Measurements from ENCODE around the gene COL24A1. TPM values are rescaled to one million over a fixed set of nuclear protein-coding genes. Genes with fewer than 3 reads are reported as not detected.

COL24A1 gene
- total RNA-seq, 1 experiment from 2014 or later = 1.1 TPM

DNA sequence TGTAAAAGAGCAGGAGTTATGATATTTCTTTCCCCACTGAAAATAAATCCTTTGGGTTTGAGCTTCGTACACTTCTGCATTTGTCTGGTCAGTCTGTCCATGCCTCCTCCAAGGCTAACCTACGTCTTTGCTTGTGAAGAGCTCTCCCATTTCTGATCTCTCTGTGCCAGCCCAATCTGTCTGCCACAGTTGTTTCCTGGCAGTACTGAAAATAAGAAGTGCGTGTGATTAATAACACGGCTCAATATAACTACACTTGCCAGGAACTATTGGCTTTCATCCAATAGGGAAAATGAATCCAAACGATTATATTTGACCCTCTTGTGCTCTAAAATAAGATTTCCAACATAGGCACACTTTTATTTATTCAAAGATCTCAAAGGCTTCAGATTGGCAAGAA, 19.2 kb upstream of the COL24A1 start:
- H3K27ac Mint-ChIP-seq = no peak overlapping the region
- CTCF ChIA-PET = no interaction called here

GRCh38 chr1:86169625-86170024, 13.1 kb upstream of the COL24A1 start:
- Mint-ChIP-seq H3K36me3 (peaks cover 9% of the 10 kb centered on the region; the same call in 1 of the 2 replicates), H3K9me3 (peaks cover 19% of the 10 kb centered on the region), H3K27ac (no peak overlapping the region), H3K4me1 (no peaks in the 10 kb centered on the region), H3K27me3 (ENCODE audit: low read depth) (no peaks in the 10 kb centered on the region; the same call in 1 of the 2 replicates), H3K4me3 (no peak overlapping the region)
- no peak for DNase-seq (ENCODE audit: low spot score)
- POLR2A ChIA-PET = no interaction called here
- CTCF ChIA-PET = no interaction called here
- ATAC-seq = no peak
- TF ChIP-seq ERG (CRISPR knock-in tag; IDR thresholded peaks at IDR 0.05) (no peak), EMX1 (CRISPR knock-in tag; IDR thresholded peaks at IDR 0.05) (no peak), CTCF (IDR thresholded peaks at IDR 0.05) (no peak), ATF1 (CRISPR knock-in tag; IDR thresholded peaks at IDR 0.05) (no peak)
- TF ChIP-seq, protein P1, sequence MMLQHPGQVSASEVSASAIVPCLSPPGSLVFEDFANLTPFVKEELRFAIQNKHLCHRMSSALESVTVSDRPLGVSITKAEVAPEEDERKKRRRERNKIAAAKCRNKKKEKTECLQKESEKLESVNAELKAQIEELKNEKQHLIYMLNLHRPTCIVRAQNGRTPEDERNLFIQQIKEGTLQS (CRISPR knock-in tag; conservative IDR thresholded peaks at IDR 0.05) = no peak
- TF ChIP-seq, protein P2, sequence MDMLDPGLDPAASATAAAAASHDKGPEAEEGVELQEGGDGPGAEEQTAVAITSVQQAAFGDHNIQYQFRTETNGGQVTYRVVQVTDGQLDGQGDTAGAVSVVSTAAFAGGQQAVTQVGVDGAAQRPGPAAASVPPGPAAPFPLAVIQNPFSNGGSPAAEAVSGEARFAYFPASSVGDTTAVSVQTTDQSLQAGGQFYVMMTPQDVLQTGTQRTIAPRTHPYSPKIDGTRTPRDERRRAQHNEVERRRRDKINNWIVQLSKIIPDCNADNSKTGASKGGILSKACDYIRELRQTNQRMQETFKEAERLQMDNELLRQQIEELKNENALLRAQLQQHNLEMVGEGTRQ (CRISPR knock-in tag; IDR thresholded peaks at IDR 0.05) = no peak

More for the DNA sequence above, 19.2 kb upstream of the COL24A1 start:
- POLR2A ChIA-PET = no interaction called here
- TF ChIP-seq NR2C2 (CRISPR knock-in tag; IDR thresholded peaks at IDR 0.05) (no peak), ZBTB21 (CRISPR knock-in tag; IDR thresholded peaks at IDR 0.05; ENCODE audit: borderline replicate concordance) (no peak), ETV6 (CRISPR knock-in tag; IDR thresholded peaks at IDR 0.05) (no peak), SOX15 (CRISPR knock-in tag; IDR thresholded peaks at IDR 0.05) (no peak), NR3C1 (CRISPR knock-in tag; conservative IDR thresholded peaks at IDR 0.05; ENCODE audit: low read depth) (no peak), GRHL2 (CRISPR knock-in tag; IDR thresholded peaks at IDR 0.05; ENCODE audit: insufficient replicate concordance, severe bottlenecking) (no peak), E2F1 (CRISPR knock-in tag; IDR thresholded peaks at IDR 0.05) (no peak), CREM (CRISPR knock-in tag; IDR thresholded peaks at IDR 0.05) (no peak), ZNF121 (CRISPR knock-in tag; IDR thresholded peaks at IDR 0.05) (no peak), PRRX2 (CRISPR knock-in tag; IDR thresholded peaks at IDR 0.05) (no peak), ZNF425 (CRISPR knock-in tag; conservative IDR thresholded peaks at IDR 0.05) (no peak), FOXP1 (CRISPR knock-in tag; IDR thresholded peaks at IDR 0.05; ENCODE audit: borderline replicate concordance) (no peak), RELA (CRISPR knock-in tag; IDR thresholded peaks at IDR 0.05; ENCODE audit: borderline replicate concordance) (no peak), FOXJ3 (CRISPR knock-in tag; IDR thresholded peaks at IDR 0.05; ENCODE audit: borderline replicate concordance) (no peak), CREB1 (CRISPR knock-in tag; IDR thresholded peaks at IDR 0.05) (no peak), SMAD4 (CRISPR knock-in tag; IDR thresholded peaks at IDR 0.05) (no peak)
- TF ChIP-seq, protein P3, sequence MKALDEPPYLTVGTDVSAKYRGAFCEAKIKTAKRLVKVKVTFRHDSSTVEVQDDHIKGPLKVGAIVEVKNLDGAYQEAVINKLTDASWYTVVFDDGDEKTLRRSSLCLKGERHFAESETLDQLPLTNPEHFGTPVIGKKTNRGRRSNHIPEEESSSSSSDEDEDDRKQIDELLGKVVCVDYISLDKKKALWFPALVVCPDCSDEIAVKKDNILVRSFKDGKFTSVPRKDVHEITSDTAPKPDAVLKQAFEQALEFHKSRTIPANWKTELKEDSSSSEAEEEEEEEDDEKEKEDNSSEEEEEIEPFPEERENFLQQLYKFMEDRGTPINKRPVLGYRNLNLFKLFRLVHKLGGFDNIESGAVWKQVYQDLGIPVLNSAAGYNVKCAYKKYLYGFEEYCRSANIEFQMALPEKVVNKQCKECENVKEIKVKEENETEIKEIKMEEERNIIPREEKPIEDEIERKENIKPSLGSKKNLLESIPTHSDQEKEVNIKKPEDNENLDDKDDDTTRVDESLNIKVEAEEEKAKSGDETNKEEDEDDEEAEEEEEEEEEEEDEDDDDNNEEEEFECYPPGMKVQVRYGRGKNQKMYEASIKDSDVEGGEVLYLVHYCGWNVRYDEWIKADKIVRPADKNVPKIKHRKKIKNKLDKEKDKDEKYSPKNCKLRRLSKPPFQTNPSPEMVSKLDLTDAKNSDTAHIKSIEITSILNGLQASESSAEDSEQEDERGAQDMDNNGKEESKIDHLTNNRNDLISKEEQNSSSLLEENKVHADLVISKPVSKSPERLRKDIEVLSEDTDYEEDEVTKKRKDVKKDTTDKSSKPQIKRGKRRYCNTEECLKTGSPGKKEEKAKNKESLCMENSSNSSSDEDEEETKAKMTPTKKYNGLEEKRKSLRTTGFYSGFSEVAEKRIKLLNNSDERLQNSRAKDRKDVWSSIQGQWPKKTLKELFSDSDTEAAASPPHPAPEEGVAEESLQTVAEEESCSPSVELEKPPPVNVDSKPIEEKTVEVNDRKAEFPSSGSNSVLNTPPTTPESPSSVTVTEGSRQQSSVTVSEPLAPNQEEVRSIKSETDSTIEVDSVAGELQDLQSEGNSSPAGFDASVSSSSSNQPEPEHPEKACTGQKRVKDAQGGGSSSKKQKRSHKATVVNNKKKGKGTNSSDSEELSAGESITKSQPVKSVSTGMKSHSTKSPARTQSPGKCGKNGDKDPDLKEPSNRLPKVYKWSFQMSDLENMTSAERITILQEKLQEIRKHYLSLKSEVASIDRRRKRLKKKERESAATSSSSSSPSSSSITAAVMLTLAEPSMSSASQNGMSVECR (CRISPR knock-in tag; IDR thresholded peaks at IDR 0.05; ENCODE audit: borderline replicate concordance) = no peak
- TF ChIP-seq, protein P4, sequence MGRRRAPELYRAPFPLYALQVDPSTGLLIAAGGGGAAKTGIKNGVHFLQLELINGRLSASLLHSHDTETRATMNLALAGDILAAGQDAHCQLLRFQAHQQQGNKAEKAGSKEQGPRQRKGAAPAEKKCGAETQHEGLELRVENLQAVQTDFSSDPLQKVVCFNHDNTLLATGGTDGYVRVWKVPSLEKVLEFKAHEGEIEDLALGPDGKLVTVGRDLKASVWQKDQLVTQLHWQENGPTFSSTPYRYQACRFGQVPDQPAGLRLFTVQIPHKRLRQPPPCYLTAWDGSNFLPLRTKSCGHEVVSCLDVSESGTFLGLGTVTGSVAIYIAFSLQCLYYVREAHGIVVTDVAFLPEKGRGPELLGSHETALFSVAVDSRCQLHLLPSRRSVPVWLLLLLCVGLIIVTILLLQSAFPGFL (CRISPR knock-in tag; IDR thresholded peaks at IDR 0.05; ENCODE audit: borderline replicate concordance) = no peak
- ATAC-seq (no peak), DNase-seq (ENCODE audit: low spot score) (no peak)
- H3K36me3 Mint-ChIP-seq = no peaks in the 10 kb centered on the region
- H3K27me3 Mint-ChIP-seq (ENCODE audit: low read depth) = no peaks in the 10 kb centered on the region
- H3K4me1 Mint-ChIP-seq = no peaks in the 10 kb centered on the region
- no peak overlapping the region for H3K4me3 Mint-ChIP-seq
- peaks cover 5% of the 10 kb centered on the region for H3K9me3 Mint-ChIP-seq
